Thymus (tissue), 14 donors: ENCODE data around the gene AKAP8L. TPM values are rescaled to one million over a fixed set of nuclear protein-coding genes. Genes with fewer than 3 reads are reported as not detected.

Source experiments
- DNase-seq, 9 donors: peaks; one replicate each; pipeline ENCODE4 v3.0.0-alpha.2; 2013; ENCODE audit warnings: low spot score in 9 of 9, low read depth in 6 of 9, missing footprints in 1 of 9
- H3K27ac ChIP-seq, 2 donors: one replicate each; pipeline ENCODE4 v1.5.1; 2013; ENCODE audit warnings: control low read depth in 1 of 2, low read depth in 1 of 2, low read length in 1 of 2, mild to moderate bottlenecking in 1 of 2, moderate library complexity in 1 of 2
- H3K27me3 ChIP-seq, 2 donors: one replicate each; pipeline ENCODE4 v1.5.1; 2013; ENCODE audit warnings: low read length in 1 of 2; ENCODE audit not compliant: control insufficient read depth in 2 of 2, insufficient read depth in 1 of 2
- H3K36me3 ChIP-seq, 2 donors: one replicate each; pipeline ENCODE4 v1.5.1; 2013; ENCODE audit warnings: low read length in 1 of 2, mild to moderate bottlenecking in 1 of 2, moderate library complexity in 1 of 2; ENCODE audit not compliant: control insufficient read depth in 2 of 2, insufficient read depth in 2 of 2
- H3K4me1 ChIP-seq, 2 donors: one replicate each; pipeline ENCODE4 v1.5.1; 2013; ENCODE audit warnings: low read length in 2 of 2; ENCODE audit not compliant: control insufficient read depth in 2 of 2, insufficient read depth in 2 of 2
- H3K4me3 ChIP-seq, 2 donors: one replicate each; pipeline ENCODE4 v1.5.1; 2013; ENCODE audit warnings: low read length in 2 of 2, control low read depth in 1 of 2, mild to moderate bottlenecking in 1 of 2
- H3K9me3 ChIP-seq, 2 donors: one replicate each; pipeline ENCODE4 v1.5.1; 2013; ENCODE audit warnings: low read length in 1 of 2, mild to moderate bottlenecking in 1 of 2; ENCODE audit not compliant: control insufficient read depth in 2 of 2, insufficient read depth in 1 of 2
- WGBS: extraction: QIAGEN DNeasy Blood & Tissue Kit; methylation state at CpG from one replicate; pipeline ENCODE4 v1.1.7; 2013; 5-methylcytosine and 5-hydroxymethylcytosine counted together
- long read RNA-seq, 10 donors: transcript quantifications; one replicate each; lab custom pipeline, GENCODE V29; 2026
- polyA plus RNA-seq: library from polyadenylated mRNA; stranded (reverse); fragments of 200-250 nt; gene quantifications from one replicate; pipeline ENCODE4 v1.2.3, GENCODE V29; 2013
- total RNA-seq: library from RNA; stranded (reverse); fragments of 120-200 nt; gene quantifications from one replicate; pipeline ENCODE4 v1.2.4, GENCODE V29; 2013
- donor health status: healthy.

The AKAP8L gene
- 64.1 TPM for total RNA-seq
- 128 TPM for polyA plus RNA-seq
- long read RNA-seq, donor 1, partial matches to known transcripts: 0 of 1 reads
- long read RNA-seq, donor 1, other reads (novel, unspliced or antisense): 0 of 1 reads
- long read RNA-seq, donor 2, transcript AKAP8L-201 (14 exons, 2,146 nt): major isoform, 10 of 26 reads
- long read RNA-seq, donor 2, transcript AKAP8L-204 (8 exons, 1,453 nt): minor isoform, 5 of 26 reads
- long read RNA-seq, donor 2, partial matches to known transcripts: 7 of 26 reads
- long read RNA-seq, donor 2, other reads (novel, unspliced or antisense): 0 of 26 reads
- long read RNA-seq, donor 3, transcript AKAP8L-201 (14 exons, 2,146 nt): major isoform, 11 of 29 reads
- long read RNA-seq, donor 3, partial matches to known transcripts: 12 of 29 reads
- long read RNA-seq, donor 3, other reads (novel, unspliced or antisense): 0 of 29 reads
- long read RNA-seq, donor 4, partial matches to known transcripts: 0 of 7 reads
- long read RNA-seq, donor 4, other reads (novel, unspliced or antisense): 0 of 7 reads
- long read RNA-seq, donor 5, transcript AKAP8L-201 (14 exons, 2,146 nt): major isoform, 6 of 22 reads
- long read RNA-seq, donor 5, partial matches to known transcripts: 10 of 22 reads
- long read RNA-seq, donor 5, other reads (novel, unspliced or antisense): 0 of 22 reads
- long read RNA-seq, donor 6, transcript AKAP8L-201 (14 exons, 2,146 nt): major isoform, 6 of 8 reads
- long read RNA-seq, donor 6, partial matches to known transcripts: 0 of 8 reads
- long read RNA-seq, donor 6, other reads (novel, unspliced or antisense): 0 of 8 reads
- long read RNA-seq, donor 7, partial matches to known transcripts: 0 of 1 reads
- long read RNA-seq, donor 7, other reads (novel, unspliced or antisense): 0 of 1 reads
- long read RNA-seq, donor 8, partial matches to known transcripts: 0 of 3 reads
- long read RNA-seq, donor 8, other reads (novel, unspliced or antisense): 0 of 3 reads
- long read RNA-seq, donor 9, partial matches to known transcripts: 0 of 4 reads
- long read RNA-seq, donor 9, other reads (novel, unspliced or antisense): 0 of 4 reads
- long read RNA-seq, donor 10, transcript AKAP8L-201 (14 exons, 2,146 nt): major isoform, 8 of 20 reads
- long read RNA-seq, donor 10, partial matches to known transcripts: 7 of 20 reads
- long read RNA-seq, donor 10, other reads (novel, unspliced or antisense): 0 of 20 reads

GRCh38 chr19:15418579-15419412 lies at the start of gene AKAP8L:
TSS of gene AKAP8L (minus strand) at chr19:15418988. CDS start at chr19:15418923, 65 bp downstream.
- DNase-seq: peak; percentile 99 to 100 (median 100)
- Histone ChIP-seq H3K36me3 (peaks cover 27 to 35% of the 10 kb centered on the region in 2 donors), H3K4me3 (peak within 1 kb of the TSS; percentile 99), H3K4me1 (peaks cover 17 to 21% of the 10 kb centered on the region in 2 donors), H3K27ac (peak within 1 kb of the TSS; percentile 89 to 95), H3K27me3 (no peaks in the 10 kb centered on the region), H3K9me3 (peaks cover 5 to 7% of the 10 kb centered on the region in 2 donors)
- under 1% methylated on average over 61 of the region's 61 CpGs for WGBS

GRCh38 chr19:15467734-15468214 lies 49.0 kb upstream of the AKAP8L start:
- H3K36me3 ChIP-seq: no peaks in the 10 kb centered on the region
- WGBS: 84% methylated on average over 6 of the region's 6 CpGs
- peaks cover 0 to 9% of the 10 kb centered on the region in 2 donors for H3K9me3 ChIP-seq
- H3K27me3 ChIP-seq: peaks cover 12 to 43% of the 10 kb centered on the region in 2 donors
- DNase-seq: no peak
- H3K4me1 ChIP-seq: peaks cover 21 to 57% of the 10 kb centered on the region in 2 donors
- no peak overlapping the region for H3K27ac ChIP-seq
- H3K4me3 ChIP-seq: no peak overlapping the region

- WGBS: 16% methylated on average over 8 of the region's 8 CpGs
- Histone ChIP-seq H3K27me3 (peaks cover 12 to 42% of the 10 kb centered on the region in 2 donors), H3K9me3 (peaks cover 0 to 9% of the 10 kb centered on the region in 2 donors), H3K4me3 (no peak overlapping the region), H3K27ac (peak overlapping the region; percentile 48 to 66), H3K36me3 (no peaks in the 10 kb centered on the region), H3K4me1 (peaks cover 21 to 63% of the 10 kb centered on the region in 2 donors)
- peak in 5 of 9 donors; percentile 39 to 67 (median 48) for DNase-seq
Measured at GRCh38 chr19:15466851-15467733, 48.3 kb upstream of the AKAP8L start.

- peak in 7 of 9 donors; percentile 39 to 81 (median 64) for DNase-seq
- Histone ChIP-seq H3K9me3 (peaks cover 0 to 6% of the 10 kb centered on the region in 2 donors), H3K27me3 (peaks cover 7 to 20% of the 10 kb centered on the region in 2 donors), H3K36me3 (peaks cover 20 to 22% of the 10 kb centered on the region in 2 donors), H3K4me3 (peak within 1 kb of the TSS; percentile 80 to 87), H3K27ac (peak within 1 kb of the TSS; percentile 92 to 93), H3K4me1 (peaks cover 19 to 65% of the 10 kb centered on the region in 2 donors)
- 25% methylated on average over 17 of the region's 17 CpGs for WGBS
Measured at GRCh38 chr19:15464394-15465385, 45.9 kb upstream of the AKAP8L start, which contains the start of gene RASAL3. TSS of gene RASAL3 (minus strand) at chr19:15464544. CDS start at chr19:15464358, 186 bp downstream.

DNA sequence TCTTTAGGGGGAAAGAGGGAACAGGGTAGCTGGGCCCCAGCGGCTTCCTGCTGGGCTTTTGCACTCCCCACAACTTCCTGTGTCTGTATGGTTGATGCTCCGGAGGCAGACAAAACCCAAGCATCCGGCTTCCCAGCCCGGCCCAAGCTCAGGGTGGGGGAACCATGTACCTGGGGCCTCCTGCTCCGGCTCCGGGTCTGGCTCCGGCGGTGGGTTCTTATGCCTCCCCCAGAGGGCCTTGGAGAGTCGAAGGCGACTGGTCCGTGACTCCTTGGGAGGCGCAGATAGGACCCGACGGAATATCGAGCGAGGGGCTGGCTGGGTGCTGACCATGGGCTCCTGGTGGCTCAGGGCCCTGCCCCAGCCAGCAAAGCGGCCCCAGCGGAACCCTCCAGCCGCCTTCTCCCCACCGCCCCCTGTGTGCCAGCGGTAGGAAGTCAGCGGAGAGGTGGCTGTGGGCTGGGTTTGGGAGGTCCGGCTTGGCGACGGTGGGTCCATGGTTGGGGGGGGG lies 45.1 kb upstream of the AKAP8L start:
- Histone ChIP-seq H3K36me3 (peaks cover 23 to 26% of the 10 kb centered on the region in 2 donors), H3K27ac (peak overlapping the region; percentile 92 to 93), H3K4me3 (peak overlapping the region; percentile 80 to 87), H3K27me3 (peaks cover 0 to 13% of the 10 kb centered on the region in 2 donors), H3K4me1 (peaks cover 13 to 58% of the 10 kb centered on the region in 2 donors), H3K9me3 (no peaks in the 10 kb centered on the region)
- peak in 8 of 9 donors; percentile 59 to 90 (median 68) for DNase-seq
- WGBS: 2% methylated on average over 25 of the region's 25 CpGs

GRCh38 chr19:15461694-15462093 lies 42.9 kb upstream of the AKAP8L start:
- H3K9me3 ChIP-seq: no peaks in the 10 kb centered on the region
- 95% methylated on average over 2 of the region's 2 CpGs for WGBS
- no peak overlapping the region for H3K4me3 ChIP-seq
- peaks cover 7 to 43% of the 10 kb centered on the region in 2 donors for H3K4me1 ChIP-seq
- peaks cover 0 to 4% of the 10 kb centered on the region in 2 donors for H3K27me3 ChIP-seq
- peaks cover 36 to 46% of the 10 kb centered on the region in 2 donors for H3K36me3 ChIP-seq
- no peak overlapping the region for H3K27ac ChIP-seq
- no peak for DNase-seq
